Measurements from ENCODE around the gene ANKS4B.

ANKS4B gene

DNA sequence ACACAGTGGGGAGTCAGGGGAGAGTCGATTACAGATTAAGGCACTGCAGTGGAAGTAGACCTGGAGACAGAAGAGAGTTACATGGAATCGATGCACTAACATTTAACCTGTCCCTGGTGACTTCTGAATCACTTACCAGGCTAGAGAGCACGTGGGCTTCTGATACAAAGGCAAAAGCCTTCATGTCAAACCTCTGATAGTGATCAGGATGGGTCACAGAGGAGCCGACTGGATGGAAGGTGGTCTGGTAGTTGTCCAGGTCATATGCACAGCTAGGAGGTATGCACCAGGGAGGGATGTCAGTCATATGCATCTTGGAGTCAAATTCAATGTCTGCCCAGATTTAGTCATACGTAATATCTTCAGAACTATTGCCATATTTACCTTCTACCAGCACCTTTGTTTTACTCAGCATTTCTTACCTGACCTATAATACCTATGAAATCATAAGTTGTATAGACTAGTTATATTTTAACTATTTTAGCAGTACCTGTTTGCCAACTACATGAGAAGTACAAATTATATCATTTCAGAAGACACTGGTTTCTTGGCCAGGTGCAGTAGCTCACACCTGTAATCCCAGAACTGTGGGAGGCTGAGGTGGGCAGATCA, 33.8 kb upstream of the ANKS4B start:
- H3K4me3 ChIP-seq (ENCODE audit: low read length) = no peak overlapping the region
- no peak for DNase-seq (ENCODE audit: low read depth)
- TF ChIP-seq, protein P1, sequence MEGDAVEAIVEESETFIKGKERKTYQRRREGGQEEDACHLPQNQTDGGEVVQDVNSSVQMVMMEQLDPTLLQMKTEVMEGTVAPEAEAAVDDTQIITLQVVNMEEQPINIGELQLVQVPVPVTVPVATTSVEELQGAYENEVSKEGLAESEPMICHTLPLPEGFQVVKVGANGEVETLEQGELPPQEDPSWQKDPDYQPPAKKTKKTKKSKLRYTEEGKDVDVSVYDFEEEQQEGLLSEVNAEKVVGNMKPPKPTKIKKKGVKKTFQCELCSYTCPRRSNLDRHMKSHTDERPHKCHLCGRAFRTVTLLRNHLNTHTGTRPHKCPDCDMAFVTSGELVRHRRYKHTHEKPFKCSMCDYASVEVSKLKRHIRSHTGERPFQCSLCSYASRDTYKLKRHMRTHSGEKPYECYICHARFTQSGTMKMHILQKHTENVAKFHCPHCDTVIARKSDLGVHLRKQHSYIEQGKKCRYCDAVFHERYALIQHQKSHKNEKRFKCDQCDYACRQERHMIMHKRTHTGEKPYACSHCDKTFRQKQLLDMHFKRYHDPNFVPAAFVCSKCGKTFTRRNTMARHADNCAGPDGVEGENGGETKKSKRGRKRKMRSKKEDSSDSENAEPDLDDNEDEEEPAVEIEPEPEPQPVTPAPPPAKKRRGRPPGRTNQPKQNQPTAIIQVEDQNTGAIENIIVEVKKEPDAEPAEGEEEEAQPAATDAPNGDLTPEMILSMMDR (conservative IDR thresholded peaks at IDR 0.05; ENCODE audit: low read length) = no peak

GRCh38 chr16:21203155-21203797, 30.2 kb upstream of the ANKS4B start:
- H3K4me3 ChIP-seq (ENCODE audit: low read length) = no peak overlapping the region
- TF ChIP-seq, protein P1 (conservative IDR thresholded peaks at IDR 0.05; ENCODE audit: low read length) = no peak
- DNase-seq (ENCODE audit: low read depth) = no peak

DNA sequence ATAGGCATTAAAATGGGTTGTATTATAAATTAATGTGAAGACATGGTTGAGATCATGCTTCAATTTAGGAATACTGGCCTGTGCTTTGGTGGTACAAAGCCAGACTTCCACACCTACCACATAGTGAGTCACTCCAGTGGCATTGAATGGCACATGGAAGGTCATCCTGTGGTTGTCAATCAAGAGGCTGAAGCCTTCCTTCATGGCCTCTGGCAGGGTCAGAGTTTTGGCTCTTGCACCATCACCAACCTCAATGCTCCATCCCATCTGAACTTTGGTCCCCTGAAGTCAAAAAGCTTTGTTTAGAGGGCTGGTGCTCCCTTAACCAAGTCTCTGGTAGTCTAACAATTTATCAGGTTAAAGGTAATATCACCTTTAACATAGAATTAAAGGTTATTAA, 28.2 kb upstream of the ANKS4B start:
- TF ChIP-seq, protein P1 (conservative IDR thresholded peaks at IDR 0.05; ENCODE audit: low read length) = no peak
- no peak for DNase-seq (ENCODE audit: low read depth)
- H3K4me3 ChIP-seq (ENCODE audit: low read length) = no peak overlapping the region

GRCh38 chr16:21206550-21206949, 26.9 kb upstream of the ANKS4B start:
- DNase-seq (ENCODE audit: low read depth) = no peak
- TF ChIP-seq, protein P1 (conservative IDR thresholded peaks at IDR 0.05; ENCODE audit: low read length) = no peak

DNA sequence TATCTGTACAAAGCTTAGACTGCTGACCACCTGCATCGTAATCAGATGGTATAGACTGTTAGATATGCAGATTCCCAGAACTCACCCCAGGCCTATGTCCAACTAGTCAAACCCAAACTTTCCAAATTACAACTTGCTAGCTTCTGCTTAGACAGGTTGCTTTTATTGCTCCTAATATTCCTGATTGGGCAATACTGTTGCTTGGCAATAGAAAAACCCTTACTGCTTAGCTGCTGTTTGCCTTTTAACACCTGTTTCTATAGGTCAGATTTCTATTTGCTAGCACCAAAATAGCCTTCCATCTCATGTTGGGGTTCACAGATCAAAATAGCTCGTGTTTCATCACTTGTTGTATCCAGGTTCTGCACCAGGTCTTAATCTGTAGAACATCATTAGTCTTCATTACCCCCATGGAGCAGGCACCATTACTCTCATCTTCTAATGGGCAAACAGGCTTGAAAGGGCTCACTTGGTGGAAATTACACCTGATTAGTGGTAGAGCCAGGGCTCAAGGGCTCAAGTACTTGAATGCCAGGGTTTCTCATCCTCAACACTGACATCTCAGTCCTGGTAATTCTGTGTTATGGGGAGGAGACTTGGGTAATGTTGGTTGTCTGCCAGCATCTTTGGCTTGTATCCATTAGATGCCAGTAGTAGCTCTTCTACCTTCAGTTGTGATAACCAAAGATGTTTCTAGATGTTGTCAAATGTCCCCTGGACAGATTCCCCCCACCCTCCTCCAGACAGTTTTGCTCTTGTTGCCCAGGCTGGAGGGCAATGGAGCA, 24.9 kb upstream of the ANKS4B start:
- TF ChIP-seq, protein P1 (conservative IDR thresholded peaks at IDR 0.05; ENCODE audit: low read length) = no peak
- no peak overlapping the region for H3K4me3 ChIP-seq (ENCODE audit: low read length)
- no peak for DNase-seq (ENCODE audit: low read depth)

More at GRCh38 chr16:21206550-21206949, 26.9 kb upstream of the ANKS4B start:
- H3K4me3 ChIP-seq (ENCODE audit: low read length) = no peak overlapping the region

DNA sequence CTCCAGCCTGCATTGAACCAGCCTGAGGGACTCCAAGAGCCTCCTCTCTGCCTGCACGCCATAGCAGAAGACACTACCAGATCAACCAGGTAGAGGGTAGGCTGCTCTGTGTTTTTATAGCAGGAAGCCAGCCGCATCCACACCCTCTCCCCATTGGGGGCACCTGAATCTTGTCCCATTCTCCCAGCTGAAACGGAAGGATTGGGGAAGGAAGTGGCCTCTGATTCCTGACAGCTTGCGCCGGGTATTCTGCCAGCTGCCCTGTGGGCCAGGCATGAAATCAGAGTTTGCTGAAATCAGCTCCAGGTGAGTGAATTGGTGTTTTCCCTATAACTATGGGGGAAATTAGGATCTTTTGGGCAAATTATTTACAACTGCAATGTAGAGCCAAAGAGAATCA, 22.0 kb upstream of the ANKS4B start, which contains the start of gene ZP2:
ZP2 (minus strand) TSS at position 89 of the 400 bp plus-strand sequence; CDS start at position 62, 27 bp downstream.
- TF ChIP-seq, protein P1 (conservative IDR thresholded peaks at IDR 0.05; ENCODE audit: low read length) = no peak
- H3K4me3 ChIP-seq (ENCODE audit: low read length) = no peak within 1 kb of the TSS
- DNase-seq (ENCODE audit: low read depth) = no peak

Data from AG10803 (cell line).